ENCODE results near the gene SEMA5B.
A peak's percentile ranks its signal among the peaks of the same experiment; 100 is the strongest.

The SEMA5B gene

GRCh38 chr3:123046262-123047061 lies 18.9 kb upstream of the SEMA5B start:
- no peaks in the 10 kb centered on the region for H3K36me3 Mint-ChIP-seq
- no peaks in the 10 kb centered on the region for H3K27me3 Mint-ChIP-seq
- H3K4me1 Mint-ChIP-seq = peaks cover 2% of the 10 kb centered on the region
- ATAC-seq = no peak
- no peak overlapping the region for H3K4me3 Mint-ChIP-seq
- H3K9me3 Mint-ChIP-seq = no peaks in the 10 kb centered on the region
- H3K27ac Mint-ChIP-seq = no peak overlapping the region

DNA sequence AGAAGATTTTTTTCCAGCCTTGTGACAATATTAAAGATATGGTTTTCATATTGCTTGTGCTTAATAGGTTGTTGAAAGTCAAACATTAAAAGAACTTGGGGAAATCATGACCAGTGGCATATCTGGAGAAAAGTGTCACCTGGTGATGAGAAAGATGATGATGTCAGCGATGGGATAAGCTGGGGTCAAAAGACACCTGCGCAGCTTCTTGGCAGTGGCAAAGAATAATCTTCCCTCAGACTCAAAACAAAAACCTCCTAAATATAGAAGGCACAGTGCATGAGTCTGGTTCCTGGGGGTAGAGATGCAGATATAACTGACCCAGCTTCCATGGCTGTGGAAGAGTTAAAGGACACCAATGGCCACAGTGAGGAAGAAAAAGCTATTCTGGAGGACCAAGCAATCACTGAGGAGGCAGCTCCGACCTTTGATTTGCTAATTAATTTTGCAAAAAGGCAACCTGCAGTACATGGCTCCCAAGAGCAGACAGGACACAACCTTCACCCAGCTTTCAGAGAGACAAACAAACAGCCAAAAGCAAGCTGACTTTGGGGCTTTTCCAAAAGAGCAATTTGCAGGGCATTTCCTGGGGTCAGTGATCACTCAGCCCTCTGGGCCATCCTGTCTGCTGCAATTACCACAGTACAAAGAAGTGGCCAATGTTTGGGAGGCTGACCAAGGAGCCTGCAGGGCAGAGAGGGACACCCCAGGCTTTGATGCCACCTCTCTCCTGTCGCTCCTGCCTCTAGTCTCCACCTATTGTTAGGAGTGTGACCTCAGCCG lies 17.6 kb upstream of the SEMA5B start:
- Mint-ChIP-seq H3K9me3 (no peaks in the 10 kb centered on the region), H3K27me3 (peaks cover 9% of the 10 kb centered on the region), H3K4me3 (no peak overlapping the region), H3K4me1 (no peaks in the 10 kb centered on the region), H3K27ac (no peak overlapping the region), H3K36me3 (no peaks in the 10 kb centered on the region)
- no peak for ATAC-seq

DNA sequence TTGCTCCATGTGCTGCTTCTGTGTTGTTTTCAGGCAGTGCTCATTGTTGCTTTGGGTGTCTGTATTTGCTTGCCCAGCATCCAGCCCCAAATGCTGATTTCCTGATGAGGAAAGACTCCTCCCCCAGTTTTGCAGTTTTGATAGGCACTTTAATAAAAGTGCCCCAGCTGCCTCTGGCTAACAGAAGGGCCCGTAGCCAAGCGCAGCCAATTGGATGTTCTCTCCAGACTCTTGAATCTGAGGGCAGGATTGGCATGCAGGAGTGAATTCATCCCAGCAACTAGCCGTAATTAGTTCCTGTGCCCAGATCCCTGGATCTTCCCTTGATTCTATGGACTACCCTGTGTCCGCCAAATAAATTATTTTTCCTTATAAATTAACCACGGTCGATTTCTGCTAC lies 14.8 kb upstream of the SEMA5B start:
- H3K27me3 Mint-ChIP-seq = peaks cover 29% of the 10 kb centered on the region
- H3K4me1 Mint-ChIP-seq = no peaks in the 10 kb centered on the region
- no peak for ATAC-seq
- no peaks in the 10 kb centered on the region for H3K9me3 Mint-ChIP-seq
- H3K27ac Mint-ChIP-seq = no peak overlapping the region
- H3K36me3 Mint-ChIP-seq = no peaks in the 10 kb centered on the region
- no peak overlapping the region for H3K4me3 Mint-ChIP-seq

GRCh38 chr3:123039178-123039577 lies 11.6 kb upstream of the SEMA5B start:
- no peak for ATAC-seq
- Mint-ChIP-seq H3K36me3 (no peaks in the 10 kb centered on the region), H3K27me3 (peaks cover 58% of the 10 kb centered on the region), H3K4me1 (no peaks in the 10 kb centered on the region), H3K27ac (no peak overlapping the region), H3K9me3 (no peaks in the 10 kb centered on the region), H3K4me3 (no peak overlapping the region)

DNA sequence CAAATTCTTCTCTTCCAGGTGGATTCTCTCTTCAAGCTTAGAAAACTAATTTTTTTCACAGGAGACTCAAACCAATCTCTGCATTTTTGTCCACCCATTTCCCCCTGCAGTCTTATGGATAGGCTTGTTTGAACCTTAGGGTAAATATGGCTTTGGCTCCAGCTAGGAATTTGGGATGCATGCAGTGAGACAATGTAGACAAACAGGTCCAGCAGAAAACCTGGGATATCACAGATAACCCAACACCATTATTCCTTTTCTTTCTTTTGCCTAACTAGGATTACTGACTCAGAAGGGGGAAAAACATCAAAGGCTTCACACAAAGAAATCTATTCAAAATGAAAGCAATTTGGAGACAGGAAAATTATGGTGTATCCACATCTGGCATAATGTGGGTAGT lies 11.2 kb upstream of the SEMA5B start:
- no peak for ATAC-seq

GRCh38 chr3:123037015-123037375 lies 9.4 kb upstream of the SEMA5B start:
- ATAC-seq = no peak
- Mint-ChIP-seq H3K9me3 (no peaks in the 10 kb centered on the region), H3K4me3 (no peak overlapping the region), H3K27me3 (peaks cover 62% of the 10 kb centered on the region), H3K4me1 (no peaks in the 10 kb centered on the region), H3K27ac (no peak overlapping the region), H3K36me3 (no peaks in the 10 kb centered on the region)

More for the DNA sequence above, 11.2 kb upstream of the SEMA5B start:
- H3K36me3 Mint-ChIP-seq = no peaks in the 10 kb centered on the region
- H3K9me3 Mint-ChIP-seq = no peaks in the 10 kb centered on the region
- H3K4me3 Mint-ChIP-seq = no peak overlapping the region
- peaks cover 62% of the 10 kb centered on the region for H3K27me3 Mint-ChIP-seq
- H3K27ac Mint-ChIP-seq = no peak overlapping the region
- no peaks in the 10 kb centered on the region for H3K4me1 Mint-ChIP-seq

DNA sequence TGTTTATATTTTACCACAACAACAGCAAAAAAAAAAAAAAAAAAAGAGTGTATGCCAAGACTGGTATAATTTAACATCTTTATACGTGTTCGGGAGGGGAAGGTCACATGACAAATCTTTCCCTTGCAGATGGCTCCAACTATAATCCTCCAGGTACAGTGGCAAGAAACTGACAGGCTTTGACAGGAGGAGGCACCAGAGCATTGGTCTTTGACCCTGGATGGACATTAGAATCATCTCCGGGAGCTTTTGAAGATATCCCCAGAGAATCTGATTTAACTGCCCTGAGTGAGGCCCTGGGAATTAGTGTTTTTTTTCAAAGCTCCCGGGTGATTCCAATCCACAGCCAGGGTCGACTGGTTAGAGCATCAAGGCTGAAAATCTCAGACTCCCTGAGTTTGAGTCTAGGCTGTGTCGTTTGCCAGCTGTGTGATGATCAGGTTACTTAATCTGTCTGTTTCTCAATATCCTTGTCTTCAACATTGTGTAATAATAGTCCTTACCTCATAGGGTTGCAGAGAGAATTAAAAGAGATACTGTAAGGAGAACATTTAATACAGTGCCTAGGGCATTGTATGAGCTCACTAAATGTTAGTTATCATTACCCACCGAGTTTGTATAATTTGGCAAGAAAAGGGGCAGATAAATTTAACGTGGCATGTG lies 8.9 kb upstream of the SEMA5B start:
- H3K4me3 Mint-ChIP-seq = no peak overlapping the region
- H3K4me1 Mint-ChIP-seq = no peaks in the 10 kb centered on the region
- no peak for ATAC-seq
- H3K9me3 Mint-ChIP-seq = no peaks in the 10 kb centered on the region
- H3K27ac Mint-ChIP-seq = no peak overlapping the region
- peaks cover 62% of the 10 kb centered on the region for H3K27me3 Mint-ChIP-seq
- H3K36me3 Mint-ChIP-seq = no peaks in the 10 kb centered on the region

DNA sequence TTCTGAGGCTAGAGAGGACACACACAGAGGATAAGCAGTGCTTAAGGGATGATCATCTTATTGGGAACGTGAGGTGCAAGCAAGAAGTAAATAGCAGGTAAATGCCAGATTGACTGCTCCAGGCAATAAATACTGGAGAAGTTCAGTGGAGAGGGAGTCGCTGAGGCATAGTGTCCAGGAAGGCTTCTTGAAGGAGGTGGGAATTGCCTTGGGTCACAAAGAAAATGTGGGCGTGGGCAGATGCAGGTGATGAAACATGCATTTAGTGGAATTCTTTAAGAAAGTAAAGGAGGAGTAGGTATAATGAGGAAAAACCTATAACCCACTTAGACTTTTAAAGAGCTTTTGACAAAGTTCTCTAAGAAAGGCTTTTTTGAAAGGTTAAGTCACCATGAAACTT lies 7.4 kb upstream of the SEMA5B start:
- no peak for ATAC-seq
- no peaks in the 10 kb centered on the region for H3K36me3 Mint-ChIP-seq

GRCh38 chr3:123034120-123034519 lies 6.6 kb upstream of the SEMA5B start:
- Mint-ChIP-seq H3K9me3 (no peaks in the 10 kb centered on the region), H3K4me1 (no peaks in the 10 kb centered on the region), H3K4me3 (no peak overlapping the region), H3K27me3 (peaks cover 54% of the 10 kb centered on the region), H3K36me3 (no peaks in the 10 kb centered on the region), H3K27ac (no peak overlapping the region)
- ATAC-seq = no peak

More for the DNA sequence above, 7.4 kb upstream of the SEMA5B start:
- Mint-ChIP-seq H3K27ac (no peak overlapping the region), H3K4me3 (no peak overlapping the region), H3K9me3 (no peaks in the 10 kb centered on the region), H3K4me1 (no peaks in the 10 kb centered on the region), H3K27me3 (peaks cover 53% of the 10 kb centered on the region)

DNA sequence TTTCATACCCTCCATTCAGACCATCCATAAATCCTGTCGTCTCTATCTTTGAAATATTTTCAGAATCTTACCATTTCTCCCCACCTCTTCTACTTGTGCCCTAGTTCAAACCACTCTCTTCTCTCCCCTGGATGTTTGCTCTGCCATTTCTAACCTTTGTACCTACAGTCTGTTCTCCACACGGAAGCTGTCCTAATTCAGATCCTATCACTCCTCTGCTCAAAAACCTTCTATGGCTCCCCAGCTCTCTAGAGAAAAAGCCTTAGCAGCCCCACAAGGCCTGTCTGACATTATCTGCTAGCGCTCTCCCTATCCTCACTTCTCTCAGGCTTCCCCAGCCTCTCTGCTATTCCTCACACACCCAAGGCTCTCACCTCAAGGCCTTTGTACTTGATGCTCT lies 4.5 kb upstream of the SEMA5B start:
- no peaks in the 10 kb centered on the region for H3K9me3 Mint-ChIP-seq
- peaks cover 13% of the 10 kb centered on the region for H3K4me1 Mint-ChIP-seq
- peaks cover 49% of the 10 kb centered on the region for H3K27me3 Mint-ChIP-seq
- no peak overlapping the region for H3K4me3 Mint-ChIP-seq
- ATAC-seq = no peak
- H3K36me3 Mint-ChIP-seq = no peaks in the 10 kb centered on the region
- H3K27ac Mint-ChIP-seq = no peak overlapping the region

DNA sequence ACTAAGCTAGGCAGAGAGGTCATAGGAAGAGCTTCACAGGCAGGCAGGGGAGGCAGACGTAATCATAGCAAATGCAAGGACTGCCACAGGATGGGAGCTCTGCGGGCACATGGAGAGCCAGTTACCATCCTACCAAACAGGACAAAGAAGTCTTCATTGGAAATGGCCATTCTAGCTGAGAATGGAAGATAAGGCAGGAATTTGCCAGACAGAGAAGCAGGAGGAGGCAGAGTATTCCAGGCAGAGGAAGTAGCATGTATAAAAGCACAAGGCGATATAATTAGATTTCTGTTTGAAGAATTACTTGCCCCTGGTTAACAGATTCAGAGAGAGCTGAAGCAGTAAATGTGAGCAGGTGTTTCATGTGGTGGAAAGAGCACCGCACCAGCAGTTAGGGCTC lies 3.5 kb upstream of the SEMA5B start:
- Mint-ChIP-seq H3K27ac (no peak overlapping the region), H3K36me3 (no peaks in the 10 kb centered on the region), H3K9me3 (no peaks in the 10 kb centered on the region), H3K4me1 (peaks cover 23% of the 10 kb centered on the region), H3K27me3 (peaks cover 50% of the 10 kb centered on the region), H3K4me3 (no peak overlapping the region)
- ATAC-seq = no peak

DNA sequence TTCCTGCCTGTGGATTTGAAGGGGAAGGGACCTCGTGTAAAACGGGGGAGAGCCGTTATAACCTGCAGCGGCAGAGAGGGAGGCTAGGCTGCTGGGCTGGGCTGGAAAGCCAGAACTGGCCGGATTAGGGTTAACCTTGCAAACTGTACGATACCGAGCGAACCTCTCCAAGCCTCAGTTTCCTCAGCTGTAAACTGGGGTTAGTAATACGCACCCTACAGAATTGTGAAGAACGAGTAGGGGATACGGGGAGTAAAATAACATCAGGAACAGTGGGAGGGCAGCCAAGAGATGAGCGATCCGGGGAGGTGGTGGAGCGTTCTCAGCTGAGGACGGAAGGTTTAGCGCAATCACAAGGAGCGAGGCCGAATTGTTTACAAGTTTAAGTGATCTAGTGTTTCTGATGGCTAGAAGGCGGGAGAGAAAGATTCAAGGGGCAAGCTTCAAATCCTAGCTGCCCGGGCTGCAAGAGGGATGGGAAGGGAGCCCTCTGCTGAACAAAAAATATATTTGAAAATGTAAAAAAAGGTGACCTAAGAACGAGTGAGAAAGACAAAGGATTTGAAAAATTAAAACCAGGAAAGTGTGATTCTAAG lies 768 bp upstream of the SEMA5B start:
- ATAC-seq = peak; percentile 53
- H3K27me3 Mint-ChIP-seq = peaks cover 42% of the 10 kb centered on the region
- H3K4me1 Mint-ChIP-seq = peaks cover 27% of the 10 kb centered on the region
- no peaks in the 10 kb centered on the region for H3K9me3 Mint-ChIP-seq
- peak overlapping the region; percentile 66 for H3K4me3 Mint-ChIP-seq
- no peaks in the 10 kb centered on the region for H3K36me3 Mint-ChIP-seq
- H3K27ac Mint-ChIP-seq = no peak overlapping the region

- Mint-ChIP-seq H3K27ac (no peak overlapping the region), H3K9me3 (no peaks in the 10 kb centered on the region), H3K27me3 (peaks cover 55% of the 10 kb centered on the region), H3K36me3 (no peaks in the 10 kb centered on the region), H3K4me1 (peaks cover 27% of the 10 kb centered on the region), H3K4me3 (peak overlapping the region; percentile 75)
- peak; percentile 7 for ATAC-seq
Observed at GRCh38 chr3:123026565-123027291, 835 bp downstream of the SEMA5B start.

- no peak for ATAC-seq
- Mint-ChIP-seq H3K36me3 (no peaks in the 10 kb centered on the region), H3K27ac (no peak overlapping the region), H3K4me1 (peaks cover 27% of the 10 kb centered on the region), H3K4me3 (peak overlapping the region; percentile 75), H3K9me3 (no peaks in the 10 kb centered on the region), H3K27me3 (peaks cover 64% of the 10 kb centered on the region)
Observed at GRCh38 chr3:123025642-123026521, 1.7 kb downstream of the SEMA5B start.
